H1 (cell line): ENCODE data around the gene PAK5. TPM values are rescaled to one million over a fixed set of nuclear protein-coding genes. Genes with fewer than 3 reads are reported as not detected.

Experiments
- CTCF ChIA-PET: fragments of 300-600 bp; sonication (Branson Sonifier 250); formaldehyde crosslinking; loops from one replicate; lab custom pipeline; 2021; ENCODE audit not compliant: partially characterized antibody; lab: Charles Lee
- POLR2A ChIA-PET: fragments of 300-600 bp; sonication (Branson Sonifier 250); formaldehyde crosslinking; loops from one replicate; lab custom pipeline; 2021; ENCODE audit warnings: inconsistent platforms; ENCODE audit not compliant: partially characterized antibody; lab: Charles Lee
- DNase-seq, 2 experiments: peaks; one replicate each; pipeline versions ENCODE4 v3.0.0 to v3.0.0-alpha.2; 2010 to 2022; ENCODE audit warnings: low spot score in 2 of 2, low read depth in 1 of 2, mixed read lengths in 1 of 2
- FAIRE-seq: peaks from 2 replicates; lab custom pipeline; 2011; peaks lifted over from hg19 to GRCh38; lab: Jason Lieb, UNC
- H2AFZ ChIP-seq: 2 replicates; pipeline ENCODE4 v1.8.1; 2012; ENCODE audit warnings: low read length, inconsistent platforms
- H2AK5ac ChIP-seq: 2 replicates; pipeline ENCODE4 v1.6.1; 2013; ENCODE audit warnings: low read depth, low read length
- H2BK120ac ChIP-seq: replicated peaks from 2 replicates; pipeline ENCODE3; 2013; ENCODE audit warnings: low read depth, low read length, inconsistent platforms
- H2BK12ac ChIP-seq: 2 replicates; pipeline ENCODE4 v1.6.1; 2013; ENCODE audit warnings: low read depth, low read length
- H2BK15ac ChIP-seq: 2 replicates; pipeline ENCODE4 v1.6.1; 2013; ENCODE audit warnings: low read length
- H2BK20ac ChIP-seq: 2 replicates; pipeline ENCODE4 v1.6.1; 2013; ENCODE audit warnings: low read length
- H2BK5ac ChIP-seq: 2 replicates; pipeline ENCODE4 v1.6.1; 2013; ENCODE audit warnings: low read depth, low read length
- H3K14ac ChIP-seq: 2 replicates; pipeline ENCODE4 v1.6.1; 2013; ENCODE audit warnings: inconsistent platforms; ENCODE audit not compliant: insufficient read length
- H3K18ac ChIP-seq: 2 replicates; pipeline ENCODE4 v1.6.1; 2013; ENCODE audit warnings: low read length; ENCODE audit errors: extremely low read depth
- H3K23ac ChIP-seq: 2 replicates; pipeline ENCODE4 v1.6.1; 2013; ENCODE audit warnings: inconsistent platforms; ENCODE audit not compliant: insufficient read length
- H3K23me2 ChIP-seq: 2 replicates; pipeline ENCODE4 v1.6.1; 2013; ENCODE audit warnings: low read depth, low read length
- H3K27ac ChIP-seq: 2 replicates; pipeline ENCODE4 v1.6.1; 2011; ENCODE audit warnings: low read depth, low read length, inconsistent platforms
- H3K27me3 ChIP-seq, 4 experiments: replicated peaks in 1 of 4; 1 replicate in 1 of 4; 2 replicates in 3 of 4; pipeline versions ENCODE4 v1.6.1 to v1.8.1; 2011 to 2013; ENCODE audit warnings: low read length in 3 of 4, mild to moderate bottlenecking in 3 of 4, inconsistent platforms in 2 of 4, mixed read lengths in 2 of 4, moderate library complexity in 1 of 4; ENCODE audit not compliant: control insufficient read depth in 3 of 4, insufficient read depth in 3 of 4; ENCODE audit errors: extremely low read depth in 1 of 4
- H3K36me3 ChIP-seq, 4 experiments: 2 replicates each; pipeline versions ENCODE4 v1.6.1 to v1.8.1; 2011 to 2013; ENCODE audit warnings: mild to moderate bottlenecking in 4 of 4, low read length in 3 of 4, moderate library complexity in 2 of 4, control low read depth in 1 of 4, inconsistent platforms in 1 of 4; ENCODE audit not compliant: insufficient read depth in 4 of 4, control insufficient read depth in 2 of 4
- H3K4ac ChIP-seq: replicated peaks from 2 replicates; pipeline ENCODE3; 2013; ENCODE audit warnings: low read length, low read depth, mixed read lengths, inconsistent platforms; ENCODE audit not compliant: insufficient read length
- H3K4me1 ChIP-seq, 4 experiments: replicated peaks in 1 of 4; 1 replicate in 1 of 4; 2 replicates in 3 of 4; pipeline versions ENCODE4 v1.6.1 to v1.8.1; 2011 to 2013; ENCODE audit warnings: low read length in 3 of 4, inconsistent platforms in 2 of 4, mixed read lengths in 1 of 4; ENCODE audit not compliant: insufficient read depth in 4 of 4, control insufficient read depth in 3 of 4
- H3K4me2 ChIP-seq, 2 experiments: 2 replicates each; pipeline versions ENCODE4 v1.6.1 to v1.8.1; 2011 to 2013; ENCODE audit warnings: low read depth in 2 of 2, low read length in 2 of 2, control low read depth in 1 of 2, inconsistent platforms in 1 of 2, mild to moderate bottlenecking in 1 of 2; ENCODE audit not compliant: insufficient read depth in 1 of 2
- H3K4me3 ChIP-seq, 4 experiments: fragments of 200-600, 300-600 bp in 1 of 4; sonication (generic), shearing (Covaris generic), sonication (Bioruptor Twin) in 1 of 4; 2 replicates each; pipeline versions ENCODE4 v1.5.1 to v1.8.1; 2011 to 2016; ENCODE audit warnings: low read length in 4 of 4, low read depth in 3 of 4, control low read depth in 2 of 4, inconsistent platforms in 2 of 4, mild to moderate bottlenecking in 2 of 4, mixed read lengths in 1 of 4, moderate library complexity in 1 of 4; ENCODE audit not compliant: insufficient read depth in 2 of 4; ENCODE audit errors: extremely low read depth in 1 of 4
- H3K56ac ChIP-seq: replicated peaks from 2 replicates; pipeline ENCODE3; 2013; ENCODE audit warnings: low read depth, mild to moderate bottlenecking, mixed read lengths, low read length, inconsistent platforms; ENCODE audit not compliant: insufficient read length
- H3K79me1 ChIP-seq: 2 replicates; pipeline ENCODE4 v1.6.1; 2013; ENCODE audit warnings: low read depth, low read length, control low read depth
- H3K79me2 ChIP-seq, 2 experiments: 2 replicates each; pipeline versions ENCODE4 v1.6.1 to v1.8.1; 2012 to 2013; ENCODE audit warnings: low read length in 2 of 2, mild to moderate bottlenecking in 2 of 2, inconsistent platforms in 1 of 2; ENCODE audit not compliant: insufficient read depth in 2 of 2, control insufficient read depth in 1 of 2
- H3K9ac ChIP-seq, 4 experiments: replicated peaks in 1 of 4; 1 replicate in 1 of 4; 2 replicates in 3 of 4; pipeline versions ENCODE4 v1.6.1 to v1.8.1; 2011 to 2013; ENCODE audit warnings: low read depth in 3 of 4, low read length in 3 of 4, control low read depth in 2 of 4, mild to moderate bottlenecking in 2 of 4, moderate library complexity in 2 of 4, inconsistent platforms in 1 of 4; ENCODE audit errors: extremely low read depth in 1 of 4
- H3K9me3 ChIP-seq, 2 experiments: 2 replicates each; pipeline versions ENCODE4 v1.6.1 to v1.8.1; 2012 to 2013; ENCODE audit warnings: mild to moderate bottlenecking in 2 of 2, moderate library complexity in 2 of 2, control low read depth in 1 of 2, inconsistent platforms in 1 of 2, low read depth in 1 of 2, low read length in 1 of 2, mixed read lengths in 1 of 2; ENCODE audit not compliant: insufficient read depth in 2 of 2
- H4K20me1 ChIP-seq, 2 experiments: replicated peaks in 1 of 2; 2 replicates each; pipeline versions ENCODE3 to v1.8.1; 2011 to 2013; ENCODE audit warnings: inconsistent platforms in 2 of 2, low read length in 2 of 2, mild to moderate bottlenecking in 1 of 2; ENCODE audit not compliant: insufficient read depth in 2 of 2, control insufficient read depth in 1 of 2
- H4K5ac ChIP-seq: 2 replicates; pipeline ENCODE4 v1.6.1; 2013; ENCODE audit warnings: low read length, low read depth, mixed read lengths, inconsistent platforms; ENCODE audit not compliant: insufficient read length
- H4K8ac ChIP-seq: 2 replicates; pipeline ENCODE4 v1.8.0; 2013; ENCODE audit warnings: mild to moderate bottlenecking, moderate library complexity, low read length, inconsistent platforms; ENCODE audit not compliant: insufficient read depth; ENCODE audit errors: extremely low read depth
- H4K91ac ChIP-seq: replicated peaks from 2 replicates; pipeline ENCODE3; 2013; ENCODE audit warnings: low read length, mixed read lengths, inconsistent platforms; ENCODE audit not compliant: insufficient read length
- ASH2L ChIP-seq: fragments of 200-600, 300-600 bp; sonication (generic); IDR thresholded peaks from one replicate; pipeline ENCODE4 v1.7.1; 2017; ENCODE audit warnings: low read length
- CHD2 ChIP-seq: IDR thresholded peaks from 2 replicates; pipeline ENCODE4 v1.6.1; 2012; ENCODE audit warnings: low read length, improper control_type of control experiment
- CREB1 ChIP-seq: IDR thresholded peaks from 2 replicates; pipeline ENCODE4 v1.6.1; 2012; ENCODE audit warnings: inconsistent platforms
- CTCF ChIP-seq, 3 experiments: IDR thresholded peaks; 1 replicate in 2 of 3; 2 replicates in 1 of 3; pipeline versions ENCODE4 v1.5.1 to v1.6.1; 2011; ENCODE audit warnings: low read length in 3 of 3, mild to moderate bottlenecking in 3 of 3, inconsistent platforms in 2 of 3, low read depth in 1 of 3, moderate library complexity in 1 of 3; ENCODE audit not compliant: insufficient read depth in 1 of 3; ENCODE audit errors: control extremely low read depth in 1 of 3
- E2F6 ChIP-seq: IDR thresholded peaks from 2 replicates; pipeline ENCODE4 v1.6.1; 2012; ENCODE audit warnings: inconsistent platforms
- HDAC6 ChIP-seq: IDR thresholded peaks from one replicate; pipeline ENCODE4 v1.7.1; 2012; ENCODE audit warnings: low read depth, mild to moderate bottlenecking, inconsistent platforms, low read length, moderate library complexity
- MAFK ChIP-seq: IDR thresholded peaks from 2 replicates; pipeline ENCODE4 v1.6.1; 2012; ENCODE audit warnings: low read depth, mild to moderate bottlenecking, improper control_type of control experiment, low read length
- PHF8 ChIP-seq: fragments of 200-600 bp; sonication (generic); conservative IDR thresholded peaks from 2 replicates; pipeline ENCODE4 v1.7.1; 2012; ENCODE audit warnings: low read depth, mild to moderate bottlenecking, inconsistent platforms, low read length, moderate library complexity
- SAP30 ChIP-seq: fragments of 300-600 bp; sonication (generic); IDR thresholded peaks from 2 replicates; pipeline ENCODE4 v1.7.1; 2012; ENCODE audit warnings: low read length, moderate library complexity, mild to moderate bottlenecking, inconsistent platforms; ENCODE audit not compliant: insufficient read depth, insufficient replicate concordance
- SIX5 ChIP-seq: IDR thresholded peaks from 2 replicates; pipeline ENCODE4 v1.6.1; 2011; ENCODE audit warnings: mild to moderate bottlenecking, low read depth, low read length
- TCF12 ChIP-seq: IDR thresholded peaks from 2 replicates; pipeline ENCODE4 v1.6.1; 2011; ENCODE audit warnings: low read depth, mild to moderate bottlenecking, low read length
- ZNF274 ChIP-seq: IDR thresholded peaks from 2 replicates; pipeline ENCODE4 v1.7.0; 2012; ENCODE audit warnings: low read length, borderline replicate concordance; ENCODE audit errors: extremely low read depth
- WGBS, 2 experiments: shearing (Covaris generic) in 1 of 2; methylation state at CpG; one replicate each; pipeline versions ENCODE4 v1.1.6 to v1.1.7; 2013 to 2015; ENCODE audit warnings: low lambda C conversion rate in 2 of 2, mixed read lengths in 2 of 2, inconsistent platforms in 1 of 2, low coverage in 1 of 2, missing lambda C conversion rate in 1 of 2; ENCODE audit not compliant: insufficient replicate concordance in 2 of 2, insufficient coverage in 1 of 2, insufficient read length in 1 of 2; ENCODE audit errors: extremely low coverage in 1 of 2, missing lambda C conversion rate in 1 of 2; 5-methylcytosine and 5-hydroxymethylcytosine counted together
- polyA plus RNA-seq, 7 experiments: library from polyadenylated mRNA; depleted of rRNA in 3 of 7; stranded (reverse) in 5 of 7; unstranded in 2 of 7; fragments of >200 nt in 5 of 7; fragments of 200-250 nt in 2 of 7; gene quantifications; 1 replicate in 5 of 7; 2 replicates in 1 of 7; 4 replicates in 1 of 7; pipeline versions ENCODE4 v1.2.1 to v1.2.3, GENCODE V29; 2011 to 2013; ENCODE audit warnings: missing spikeins in 2 of 7, mixed read lengths in 2 of 7
- total RNA-seq: library from RNA; stranded (reverse); fragmentation: NEBNext Ultra II Directional; extraction: Animal tissue kit (Norgen Biotek cat#: 25700); gene quantifications from 2 replicates; pipeline ENCODE4 v1.2.1, GENCODE V29; 2021

PAK5 gene
- total and polyA plus RNA-seq, 2 of the 8 experiments (the other 6 are each of a cell fraction or from before 2014, with no cell fraction given), result 0.54 to 0.80 TPM

GRCh38 chr20:9775176-9775575 lies 63.7 kb downstream of the PAK5 start:
- no peak overlapping the region for H3K4ac ChIP-seq
- no peaks in the 10 kb centered on the region for H3K79me1 ChIP-seq
- no peak overlapping the region; a peak in 1 of 8 replicates for H3K4me3 ChIP-seq
- ChIA-PET POLR2A (no interaction called here), CTCF (no interaction called here)
- H3K23ac ChIP-seq, result no peak overlapping the region
- no peak overlapping the region for H3K4me2 ChIP-seq
- H4K8ac ChIP-seq, result no peak overlapping the region
- no peaks in the 10 kb centered on the region for H3K9me3 ChIP-seq
- H4K5ac ChIP-seq, result no peak overlapping the region
- H2BK20ac ChIP-seq, result no peak overlapping the region
- H2AK5ac ChIP-seq, result no peak overlapping the region
- no peaks in the 10 kb centered on the region for H4K20me1 ChIP-seq
- H3K4me1 ChIP-seq, result no peaks in the 10 kb centered on the region
- no peak overlapping the region for H3K9ac ChIP-seq
- no peak overlapping the region for H2AFZ ChIP-seq
- H3K23me2 ChIP-seq, result no peaks in the 10 kb centered on the region
- FAIRE-seq, result no peak
- H3K56ac ChIP-seq, result no peak overlapping the region
- 95% methylated on average over 3 of the region's 3 CpGs; no CpG with 5 or more reads in 1 of the 2 experiments for WGBS, 2 experiments
- H3K36me3 ChIP-seq, result no peaks in the 10 kb centered on the region
- H2BK120ac ChIP-seq, result no peak overlapping the region
- no peak overlapping the region for H2BK12ac ChIP-seq
- no peak overlapping the region for H3K14ac ChIP-seq
- H3K79me2 ChIP-seq, result no peaks in the 10 kb centered on the region
- no peak overlapping the region for H2BK5ac ChIP-seq
- DNase-seq, result no peak
- H3K18ac ChIP-seq, result no peak overlapping the region
- no peaks in the 10 kb centered on the region for H3K27me3 ChIP-seq
- H2BK15ac ChIP-seq, result no peak overlapping the region
- H4K91ac ChIP-seq, result no peak overlapping the region
- no peak overlapping the region for H3K27ac ChIP-seq
- TF ChIP-seq TCF12 (no peak), CTCF (IDR thresholded peaks at IDR 0.05; ENCODE audit: control extremely low read depth in 1 of 3, insufficient read depth in 1 of 3, low read depth in 1 of 3, low read length in 3 of 3) (no peak), HDAC6 (no peak), E2F6 (no peak), SIX5 (no peak), MAFK (no peak), PHF8 (no peak), CREB1 (no peak), ASH2L (no peak), ZNF274 (no peak), CHD2 (no peak), SAP30 (no peak)
